ENCODE data around the gene PRKCQ.

GRCh38 chr10:6514180-6514579 is 65.9 kb downstream of the PRKCQ start:
- TF ChIP-seq CTCF (IDR thresholded peaks at IDR 0.05): no peak
- TF ChIP-seq POLR2A (IDR thresholded peaks at IDR 0.05): no peak

Data from testis (tissue), 2 donors.